ENCODE measurements around the gene KEAP1.
A peak's percentile ranks its signal among the peaks of the same experiment; 100 is the strongest.
"Not testable (repeated sequence)": the region's sequence is repeated elsewhere in the genome, so short reads cannot be mapped to it uniquely, and the experiment has no call there.

Gene KEAP1

DNA sequence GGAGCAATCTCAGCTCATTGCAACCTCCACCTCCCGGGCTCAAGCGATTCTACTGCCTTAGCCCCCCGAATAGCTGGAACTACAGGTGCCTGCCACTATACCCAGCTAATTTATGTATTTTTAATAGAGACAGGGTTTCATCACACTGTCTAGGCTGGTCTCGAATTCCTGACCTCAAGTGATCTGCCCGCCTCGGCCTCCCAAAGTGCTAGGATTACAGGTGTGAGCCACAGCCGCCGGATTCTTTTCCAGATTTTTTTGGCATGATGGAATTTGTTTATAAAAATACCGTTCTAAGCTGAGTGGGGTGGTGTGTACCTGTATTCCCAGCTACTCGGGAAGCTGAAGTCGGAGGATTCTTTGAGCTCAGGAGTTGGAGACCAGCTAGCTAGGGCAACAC is 34.5 kb upstream of the KEAP1 start:
- peaks cover 42% of the 10 kb centered on the region for H3K27me3 Mint-ChIP-seq
- H3K4me1 Mint-ChIP-seq: no peaks in the 10 kb centered on the region
- ATAC-seq: no peak

GRCh38 chr19:10535613-10536012 is 32.5 kb upstream of the KEAP1 start:
- no peak for ATAC-seq
- Mint-ChIP-seq H3K27ac (no peak overlapping the region), H3K27me3 (peaks cover 49% of the 10 kb centered on the region), H3K36me3 (no peaks in the 10 kb centered on the region), H3K4me1 (no peaks in the 10 kb centered on the region), H3K9me3 (no peaks in the 10 kb centered on the region), H3K4me3 (no peak overlapping the region)

More for the DNA sequence above, 34.5 kb upstream of the KEAP1 start:
- Mint-ChIP-seq H3K27ac (no peak overlapping the region), H3K4me3 (no peak overlapping the region), H3K9me3 (no peaks in the 10 kb centered on the region), H3K36me3 (no peaks in the 10 kb centered on the region)

DNA sequence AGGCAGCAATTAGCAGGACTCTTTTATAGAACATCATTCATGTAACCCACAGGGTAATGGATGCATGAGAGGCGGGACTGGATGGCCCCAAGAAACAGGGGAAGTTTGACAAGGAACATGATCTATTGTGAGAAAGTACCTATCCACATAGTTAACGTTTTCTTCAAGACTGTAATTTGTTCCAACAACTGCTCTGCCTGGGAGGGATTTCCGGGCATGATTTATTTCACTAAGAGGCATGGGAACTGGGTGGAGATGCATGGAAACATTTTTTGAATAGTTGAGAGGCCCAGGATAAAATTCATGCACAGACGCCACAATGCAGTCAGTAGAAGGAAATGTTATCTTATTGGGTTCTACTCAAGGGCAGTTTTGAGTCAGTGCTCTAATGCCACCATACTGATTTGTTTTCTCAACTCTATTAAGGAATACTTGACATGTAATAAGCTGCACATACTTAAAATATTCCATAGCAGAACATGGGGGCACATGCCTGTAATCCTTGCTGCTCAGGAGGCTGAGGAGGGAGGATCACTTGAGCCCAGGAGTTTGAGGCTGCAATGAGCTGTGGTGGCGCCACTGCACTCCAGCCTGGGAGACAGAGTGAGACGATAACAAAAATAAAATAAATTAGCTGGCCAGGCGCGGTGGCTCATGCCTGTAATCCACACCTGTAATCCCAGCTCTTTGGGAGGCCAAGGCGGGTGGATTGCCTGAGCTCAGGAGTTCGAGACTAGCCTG is 30.7 kb upstream of the KEAP1 start:
- no peak for ATAC-seq
- H3K36me3 Mint-ChIP-seq: no peaks in the 10 kb centered on the region
- H3K4me1 Mint-ChIP-seq: no peaks in the 10 kb centered on the region
- H3K9me3 Mint-ChIP-seq: no peaks in the 10 kb centered on the region
- no peak overlapping the region for H3K27ac Mint-ChIP-seq
- no peak overlapping the region for H3K4me3 Mint-ChIP-seq
- peaks cover 31% of the 10 kb centered on the region for H3K27me3 Mint-ChIP-seq

GRCh38 chr19:10532457-10532856 is 29.3 kb upstream of the KEAP1 start:
- Mint-ChIP-seq H3K4me1 (no peaks in the 10 kb centered on the region), H3K4me3 (no peak overlapping the region), H3K27ac (no peak overlapping the region), H3K36me3 (no peaks in the 10 kb centered on the region), H3K9me3 (peaks cover 3% of the 10 kb centered on the region), H3K27me3 (peaks cover 22% of the 10 kb centered on the region)
- ATAC-seq: no peak

- ATAC-seq, H3K36me3 Mint-ChIP-seq, H3K27me3 Mint-ChIP-seq, H3K4me1 Mint-ChIP-seq, H3K27ac Mint-ChIP-seq, H3K4me3 Mint-ChIP-seq, H3K9me3 Mint-ChIP-seq: not testable (repeated sequence)
Measured at GRCh38 chr19:10526887-10527286, 23.7 kb upstream of the KEAP1 start.

GRCh38 chr19:10525636-10526035 is 22.5 kb upstream of the KEAP1 start:
- no peak overlapping the region for H3K27ac Mint-ChIP-seq
- ATAC-seq: no peak
- no peak overlapping the region for H3K4me3 Mint-ChIP-seq
- no peaks in the 10 kb centered on the region for H3K36me3 Mint-ChIP-seq
- no peaks in the 10 kb centered on the region for H3K4me1 Mint-ChIP-seq
- H3K27me3 Mint-ChIP-seq: no peaks in the 10 kb centered on the region
- H3K9me3 Mint-ChIP-seq: peaks cover 3% of the 10 kb centered on the region

- Mint-ChIP-seq H3K9me3 (peaks cover 2% of the 10 kb centered on the region), H3K27ac (no peak overlapping the region), H3K36me3 (no peaks in the 10 kb centered on the region), H3K27me3 (peaks cover 22% of the 10 kb centered on the region), H3K4me1 (peaks cover 18% of the 10 kb centered on the region), H3K4me3 (no peak overlapping the region)
- no peak for ATAC-seq
Measured at GRCh38 chr19:10523135-10523636, 20.0 kb upstream of the KEAP1 start.

- H3K27ac Mint-ChIP-seq: no peak overlapping the region
- ATAC-seq: no peak
- no peaks in the 10 kb centered on the region for H3K36me3 Mint-ChIP-seq
- H3K27me3 Mint-ChIP-seq: peaks cover 33% of the 10 kb centered on the region
- no peak overlapping the region for H3K4me3 Mint-ChIP-seq
- peaks cover 27% of the 10 kb centered on the region for H3K4me1 Mint-ChIP-seq
- H3K9me3 Mint-ChIP-seq: no peaks in the 10 kb centered on the region
Measured at GRCh38 chr19:10521461-10522171, 18.5 kb upstream of the KEAP1 start.

GRCh38 chr19:10520652-10521318 is 17.6 kb upstream of the KEAP1 start:
- H3K27me3 Mint-ChIP-seq: peaks cover 41% of the 10 kb centered on the region
- H3K4me1 Mint-ChIP-seq: peaks cover 29% of the 10 kb centered on the region
- H3K4me3 Mint-ChIP-seq: no peak overlapping the region
- no peak for ATAC-seq
- no peaks in the 10 kb centered on the region for H3K9me3 Mint-ChIP-seq
- no peak overlapping the region for H3K27ac Mint-ChIP-seq
- no peaks in the 10 kb centered on the region for H3K36me3 Mint-ChIP-seq

DNA sequence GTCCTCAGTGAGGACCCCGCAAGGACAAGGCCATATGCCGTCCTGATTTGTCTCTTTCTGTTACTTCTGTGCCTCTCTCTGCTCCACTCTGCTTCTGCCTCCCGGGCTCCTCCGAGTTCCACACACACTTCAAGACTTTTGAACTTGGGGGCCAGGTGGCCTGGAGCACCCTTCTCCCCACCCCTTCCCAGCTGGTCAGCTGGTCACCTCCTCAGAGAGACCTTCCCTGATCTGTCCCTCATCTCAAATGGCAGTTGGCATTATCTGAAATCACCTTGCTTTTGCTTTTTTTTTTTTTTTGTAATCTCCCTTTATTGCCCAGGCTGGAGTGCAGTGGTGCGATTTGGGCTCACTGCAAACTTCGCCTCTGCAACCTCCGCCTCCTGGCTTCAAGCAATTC is 16.3 kb upstream of the KEAP1 start:
- H3K9me3 Mint-ChIP-seq: no peaks in the 10 kb centered on the region
- H3K36me3 Mint-ChIP-seq: no peaks in the 10 kb centered on the region
- H3K27ac Mint-ChIP-seq: no peak overlapping the region
- ATAC-seq: no peak
- H3K4me3 Mint-ChIP-seq: no peak overlapping the region
- peaks cover 29% of the 10 kb centered on the region for H3K4me1 Mint-ChIP-seq
- peaks cover 54% of the 10 kb centered on the region for H3K27me3 Mint-ChIP-seq

DNA sequence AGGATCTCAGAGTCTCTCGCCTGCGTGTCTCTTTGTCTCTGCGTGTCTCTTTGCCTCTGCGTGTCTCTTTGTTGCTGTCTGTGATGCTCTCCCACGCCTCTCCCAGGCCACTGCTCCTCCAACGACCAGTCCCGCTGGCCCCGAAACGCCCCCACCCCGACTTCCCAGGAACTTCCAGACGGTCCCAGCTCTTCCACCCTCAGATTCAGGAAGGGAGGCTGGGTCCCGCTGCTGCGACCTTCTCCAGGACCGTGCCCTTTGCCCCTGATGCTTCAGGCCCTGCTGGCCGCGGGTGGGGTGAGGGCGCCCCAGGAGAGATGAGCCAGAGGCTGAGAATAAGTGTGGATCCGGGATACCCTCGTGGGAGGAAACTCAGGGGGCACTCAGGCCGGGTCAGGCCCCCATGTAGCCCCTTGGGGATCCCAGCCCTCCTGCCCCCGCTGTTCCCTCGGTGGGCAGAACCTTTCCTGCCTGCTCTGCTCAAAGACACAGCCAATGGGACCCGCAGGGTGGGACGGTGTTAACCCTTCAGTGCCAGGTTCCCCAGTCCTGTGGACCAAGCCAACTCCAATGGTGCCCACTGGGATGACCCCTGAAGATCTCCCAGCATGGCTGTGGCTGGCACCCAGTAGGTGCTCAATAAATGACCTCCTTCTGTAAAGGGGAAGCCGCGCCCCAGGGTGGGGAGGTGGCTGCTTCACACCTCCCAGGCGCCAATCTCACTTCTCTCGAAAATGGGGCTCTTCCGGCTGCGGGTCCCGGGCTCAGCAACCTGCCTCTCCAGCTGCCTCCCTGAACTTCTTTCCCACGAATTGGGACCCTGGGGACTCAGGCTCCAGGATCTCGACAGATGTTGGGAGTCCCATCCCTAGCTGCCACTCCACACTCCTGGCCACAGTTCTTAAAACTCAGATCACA is 15.5 kb upstream of the KEAP1 start:
- Mint-ChIP-seq H3K4me1 (peaks cover 35% of the 10 kb centered on the region), H3K27ac (no peak overlapping the region), H3K36me3 (no peaks in the 10 kb centered on the region), H3K4me3 (no peak overlapping the region), H3K9me3 (no peaks in the 10 kb centered on the region), H3K27me3 (peaks cover 61% of the 10 kb centered on the region)
- peak; percentile 31 for ATAC-seq

DNA sequence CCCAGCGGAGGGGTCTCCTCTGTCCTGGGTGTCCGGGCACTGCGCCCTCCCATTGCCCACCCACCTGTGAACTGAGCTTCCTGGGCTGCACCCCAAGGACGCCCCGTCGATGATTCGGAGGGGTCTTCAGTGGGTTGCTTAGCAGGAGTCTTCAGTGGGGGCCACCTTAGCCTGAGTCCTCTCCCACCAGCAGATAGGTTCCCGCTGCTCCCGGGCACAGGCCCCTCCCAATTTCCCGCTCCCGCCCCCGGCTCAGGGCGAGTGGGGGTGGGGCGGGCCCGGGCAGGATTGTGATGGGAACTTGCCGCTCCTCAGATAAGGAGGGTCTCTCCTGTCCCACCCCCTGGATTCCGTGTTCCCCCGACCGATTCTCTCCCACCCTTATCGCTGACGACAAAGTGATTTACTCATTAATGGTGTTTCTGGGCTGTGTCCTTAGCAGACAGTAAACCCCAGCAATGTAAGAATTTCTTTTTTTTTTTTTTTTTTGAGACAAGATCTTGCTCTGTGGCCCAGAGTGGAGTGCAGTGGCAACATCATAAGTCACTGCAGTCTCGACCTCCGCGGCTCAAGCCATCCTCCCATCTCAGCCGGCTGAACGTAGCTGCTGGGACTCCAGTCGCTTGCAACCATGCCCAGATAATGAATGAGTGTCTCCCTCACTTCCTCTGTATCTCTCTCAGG is 14.7 kb upstream of the KEAP1 start:
- no peak overlapping the region for H3K27ac Mint-ChIP-seq
- no peaks in the 10 kb centered on the region for H3K9me3 Mint-ChIP-seq
- H3K36me3 Mint-ChIP-seq: no peaks in the 10 kb centered on the region
- ATAC-seq: no peak
- H3K27me3 Mint-ChIP-seq: peaks cover 69% of the 10 kb centered on the region
- peaks cover 39% of the 10 kb centered on the region for H3K4me1 Mint-ChIP-seq
- peak overlapping the region; percentile 16 for H3K4me3 Mint-ChIP-seq

- peak within 1 kb of the TSS; percentile 19 for H3K4me3 Mint-ChIP-seq
- no peaks in the 10 kb centered on the region for H3K36me3 Mint-ChIP-seq
- peaks cover 74% of the 10 kb centered on the region for H3K27me3 Mint-ChIP-seq
- peak; percentile 25 for ATAC-seq
- H3K27ac Mint-ChIP-seq: no peak within 1 kb of the TSS
- peaks cover 44% of the 10 kb centered on the region for H3K4me1 Mint-ChIP-seq
- no peaks in the 10 kb centered on the region for H3K9me3 Mint-ChIP-seq
Measured at GRCh38 chr19:10517361-10517759, 14.2 kb upstream of the KEAP1 start, which contains the start of gene S1PR5. Gene S1PR5 (minus strand): TSS chr19:10517447. CDS start chr19:10515011, 2,436 bp downstream.

GRCh38 chr19:10516671-10517286 is 13.6 kb upstream of the KEAP1 start:
- peak overlapping the region; percentile 19 for H3K4me3 Mint-ChIP-seq
- no peaks in the 10 kb centered on the region for H3K9me3 Mint-ChIP-seq
- ATAC-seq: no peak
- H3K36me3 Mint-ChIP-seq: no peaks in the 10 kb centered on the region
- H3K4me1 Mint-ChIP-seq: peaks cover 44% of the 10 kb centered on the region
- peaks cover 75% of the 10 kb centered on the region for H3K27me3 Mint-ChIP-seq
- no peak overlapping the region for H3K27ac Mint-ChIP-seq
